Stomach smooth muscle (tissue), 2 donors: ENCODE results near the gene UQCC5.
A peak's percentile ranks its signal among the peaks of the same experiment; 100 is the strongest.

Experiments used
- H3K27ac ChIP-seq: one replicate; pipeline ENCODE4 v1.7.0; 2013; ENCODE audit warnings: mild to moderate bottlenecking, low read length, inconsistent platforms
- H3K27me3 ChIP-seq, 2 donors: one replicate each; pipeline ENCODE4 v1.7.0; 2013; ENCODE audit warnings: low read length in 2 of 2; ENCODE audit not compliant: insufficient read depth in 2 of 2, control insufficient read depth in 1 of 2
- H3K36me3 ChIP-seq, 2 donors: one replicate each; pipeline ENCODE4 v1.7.0; 2013; ENCODE audit warnings: low read length in 2 of 2; ENCODE audit not compliant: control insufficient read depth in 2 of 2, insufficient read depth in 2 of 2
- H3K4me1 ChIP-seq: one replicate; pipeline ENCODE4 v1.7.0; 2013; ENCODE audit warnings: low read length; ENCODE audit not compliant: control insufficient read depth, insufficient read depth
- H3K4me3 ChIP-seq, 2 donors: one replicate each; pipeline ENCODE4 v1.7.0; 2013; ENCODE audit warnings: low read length in 2 of 2
- H3K9ac ChIP-seq, 2 donors: one replicate each; pipeline ENCODE4 v1.7.0; 2013; ENCODE audit warnings: low read length in 2 of 2, mild to moderate bottlenecking in 1 of 2
- H3K9me3 ChIP-seq, 2 donors: one replicate each; pipeline ENCODE4 v1.7.0; 2013; ENCODE audit warnings: low read length in 2 of 2; ENCODE audit not compliant: control insufficient read depth in 2 of 2
- donor health status: healthy.
- donor health status: Pancreatic carcinoma.

UQCC5 gene

DNA sequence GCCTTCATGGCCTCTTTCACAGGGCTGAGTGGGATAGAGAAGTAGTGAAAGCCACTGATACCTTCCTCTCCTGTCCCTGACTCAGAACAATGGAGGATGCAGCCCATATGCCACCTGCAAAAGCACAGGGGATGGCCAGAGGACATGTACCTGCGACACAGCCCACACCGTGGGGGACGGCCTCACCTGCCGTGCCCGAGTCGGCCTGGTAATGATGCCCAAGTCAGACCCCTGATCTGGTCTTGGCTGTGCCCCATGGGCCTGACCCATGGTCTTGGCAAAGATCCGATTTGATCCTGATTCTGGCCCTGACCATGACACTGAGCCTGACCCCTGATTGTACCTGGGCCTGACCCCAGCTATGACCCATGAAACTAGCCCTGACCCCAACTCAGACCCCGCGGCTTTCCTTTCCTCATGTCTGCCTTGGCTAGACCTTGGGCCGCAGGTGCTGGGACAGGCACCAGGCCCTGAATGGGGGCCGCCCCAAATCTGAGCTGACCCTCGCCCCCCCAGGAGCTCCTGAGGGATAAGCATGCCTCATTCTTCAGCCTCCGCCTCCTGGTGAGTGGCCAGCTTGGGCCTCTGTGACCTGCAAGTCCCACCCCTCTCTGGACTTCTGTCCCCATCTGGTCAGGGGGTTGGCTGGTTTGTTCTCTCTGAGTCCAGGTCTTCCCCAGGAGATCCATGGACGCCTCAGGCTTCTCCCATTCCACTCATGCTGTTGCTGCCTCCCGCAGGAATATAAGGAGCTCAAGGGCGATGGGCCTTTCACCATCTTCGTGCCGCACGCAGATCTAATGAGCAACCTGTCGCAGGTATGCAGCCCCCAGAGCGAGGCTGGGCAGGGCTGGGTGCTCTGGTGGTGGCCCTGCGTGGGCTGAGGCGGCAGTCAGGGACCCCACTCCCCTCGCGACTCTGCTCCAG is 18.3 kb upstream of the UQCC5 start:
- H3K27ac ChIP-seq = no peak overlapping the region
- peak overlapping the region in 1 of 2 donors; percentile 35 for H3K4me3 ChIP-seq
- no peaks in the 10 kb centered on the region for H3K9me3 ChIP-seq
- H3K4me1 ChIP-seq = peaks cover 5% of the 10 kb centered on the region
- H3K27me3 ChIP-seq = no peaks in the 10 kb centered on the region
- no peak overlapping the region for H3K9ac ChIP-seq
- peaks cover 0 to 2% of the 10 kb centered on the region in 2 donors for H3K36me3 ChIP-seq

GRCh38 chr3:52518723-52519444 is 17.5 kb upstream of the UQCC5 start:
- Histone ChIP-seq H3K4me1 (peaks cover 5% of the 10 kb centered on the region), H3K4me3 (peak overlapping the region in 1 of 2 donors; percentile 35), H3K9ac (no peak overlapping the region)

DNA sequence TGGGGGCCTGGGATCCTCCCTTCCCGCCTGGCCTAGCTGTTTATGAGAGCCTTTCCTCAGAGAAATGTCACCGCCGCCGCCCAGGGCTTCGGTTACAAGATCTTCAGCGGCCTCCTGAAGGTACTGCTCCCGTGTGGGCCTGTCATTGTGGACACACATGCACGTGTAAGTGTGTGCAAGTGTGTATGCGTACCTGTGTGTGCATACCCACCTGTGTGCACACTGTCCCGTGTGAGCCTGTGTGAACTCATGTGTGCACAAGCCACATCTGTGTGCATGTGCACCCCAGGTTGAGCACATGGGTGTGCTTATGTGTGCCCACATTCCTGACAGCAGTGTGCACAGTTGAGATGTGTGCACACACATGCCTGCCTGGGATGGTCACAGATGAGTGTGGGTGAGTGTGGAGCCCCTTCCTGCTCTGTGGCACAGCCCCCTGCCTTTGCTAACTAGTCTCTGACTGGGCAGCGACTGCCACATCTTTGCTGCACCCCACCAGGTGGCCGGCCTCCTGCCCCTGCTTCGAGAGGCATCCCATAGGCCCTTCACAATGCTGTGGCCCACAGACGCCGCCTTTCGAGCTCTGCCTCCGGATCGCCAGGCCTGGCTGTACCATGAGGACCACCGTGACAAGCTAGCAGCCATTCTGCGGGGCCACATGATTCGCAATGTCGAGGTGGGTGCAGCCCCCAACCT is 16.8 kb upstream of the UQCC5 start:
- H3K27me3 ChIP-seq = no peaks in the 10 kb centered on the region
- H3K4me1 ChIP-seq = peaks cover 9% of the 10 kb centered on the region
- no peak overlapping the region for H3K4me3 ChIP-seq
- no peak overlapping the region for H3K9ac ChIP-seq
- H3K9me3 ChIP-seq = no peaks in the 10 kb centered on the region
- no peak overlapping the region for H3K27ac ChIP-seq
- H3K36me3 ChIP-seq = peaks cover 0 to 4% of the 10 kb centered on the region in 2 donors

More at GRCh38 chr3:52518723-52519444, 17.5 kb upstream of the UQCC5 start:
- no peaks in the 10 kb centered on the region for H3K27me3 ChIP-seq
- no peak overlapping the region for H3K27ac ChIP-seq
- peaks cover 0 to 2% of the 10 kb centered on the region in 2 donors for H3K36me3 ChIP-seq
- H3K9me3 ChIP-seq = no peaks in the 10 kb centered on the region

- H3K9me3 ChIP-seq = no peaks in the 10 kb centered on the region
- no peak overlapping the region for H3K27ac ChIP-seq
- H3K4me3 ChIP-seq = no peak overlapping the region
- H3K4me1 ChIP-seq = peaks cover 11% of the 10 kb centered on the region
- peaks cover 0 to 4% of the 10 kb centered on the region in 2 donors for H3K36me3 ChIP-seq
- H3K9ac ChIP-seq = no peak overlapping the region
- no peaks in the 10 kb centered on the region for H3K27me3 ChIP-seq
These were observed 16.2 kb upstream of the UQCC5 start for GRCh38 chr3:52520141-52520667.

GRCh38 chr3:52520716-52521487 is 15.5 kb upstream of the UQCC5 start:
- H3K27me3 ChIP-seq = no peaks in the 10 kb centered on the region
- no peaks in the 10 kb centered on the region for H3K9me3 ChIP-seq
- H3K9ac ChIP-seq = no peak overlapping the region
- H3K4me1 ChIP-seq = peaks cover 16% of the 10 kb centered on the region
- no peak overlapping the region for H3K4me3 ChIP-seq
- H3K27ac ChIP-seq = no peak overlapping the region
- peaks cover 0 to 4% of the 10 kb centered on the region in 2 donors for H3K36me3 ChIP-seq

- Histone ChIP-seq H3K9me3 (no peaks in the 10 kb centered on the region), H3K36me3 (peaks cover 0 to 4% of the 10 kb centered on the region in 2 donors), H3K4me1 (peaks cover 16% of the 10 kb centered on the region), H3K27ac (no peak overlapping the region), H3K9ac (no peak overlapping the region), H3K4me3 (no peak overlapping the region), H3K27me3 (no peaks in the 10 kb centered on the region)
These were observed 14.9 kb upstream of the UQCC5 start for GRCh38 chr3:52521488-52521824.

DNA sequence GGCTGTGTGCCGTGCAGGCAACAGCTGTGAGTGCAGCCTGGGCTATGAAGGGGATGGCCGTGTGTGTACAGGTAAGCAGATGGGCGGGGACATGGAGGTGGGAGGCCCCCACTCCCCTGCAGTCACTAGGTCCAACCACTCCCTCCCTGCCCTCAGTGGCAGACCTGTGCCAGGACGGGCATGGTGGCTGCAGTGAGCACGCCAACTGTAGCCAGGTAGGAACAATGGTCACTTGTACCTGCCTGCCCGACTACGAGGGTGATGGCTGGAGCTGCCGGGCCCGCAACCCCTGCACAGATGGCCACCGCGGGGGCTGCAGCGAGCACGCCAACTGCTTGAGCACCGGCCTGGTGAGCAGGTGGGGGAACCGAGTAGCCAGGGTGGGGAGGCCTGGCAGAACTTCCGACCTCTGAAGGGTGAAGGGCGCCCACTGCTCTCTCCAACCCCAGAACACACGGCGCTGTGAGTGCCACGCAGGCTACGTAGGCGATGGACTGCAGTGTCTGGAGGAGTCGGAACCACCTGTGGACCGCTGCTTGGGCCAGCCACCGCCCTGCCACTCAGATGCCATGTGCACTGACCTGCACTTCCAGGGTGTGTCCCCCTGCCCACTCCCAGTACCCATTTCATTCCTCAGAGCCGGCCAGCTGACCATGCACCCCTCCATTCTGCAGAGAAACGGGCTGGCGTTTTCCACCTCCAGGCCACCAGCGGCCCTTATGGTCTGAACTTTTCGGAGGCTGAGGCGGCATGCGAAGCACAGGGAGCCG is 14.3 kb upstream of the UQCC5 start:
- no peaks in the 10 kb centered on the region for H3K27me3 ChIP-seq
- H3K9ac ChIP-seq = no peak overlapping the region
- H3K9me3 ChIP-seq = no peaks in the 10 kb centered on the region
- H3K27ac ChIP-seq = no peak overlapping the region
- H3K4me1 ChIP-seq = peaks cover 16% of the 10 kb centered on the region
- H3K36me3 ChIP-seq = peaks cover 0 to 4% of the 10 kb centered on the region in 2 donors
- H3K4me3 ChIP-seq = no peak overlapping the region

GRCh38 chr3:52522651-52523251 is 13.7 kb upstream of the UQCC5 start:
- Histone ChIP-seq H3K27ac (no peak overlapping the region), H3K9me3 (no peaks in the 10 kb centered on the region), H3K4me1 (peaks cover 19% of the 10 kb centered on the region), H3K27me3 (no peaks in the 10 kb centered on the region), H3K4me3 (no peak overlapping the region), H3K9ac (no peak overlapping the region), H3K36me3 (peaks cover 0 to 7% of the 10 kb centered on the region in 2 donors)
